GM19372 (cell line): ENCODE measurements around the gene USP37.

Source experiments
- ATAC-seq: cut with Tn5 transposase; IDR thresholded peaks from one replicate; pipeline ENCODE4 v1.9.1; 2021; ENCODE audit warnings: mild to moderate bottlenecking, low read depth, moderate library complexity; ENCODE audit not compliant: unreplicated experiment

USP37 gene

DNA sequence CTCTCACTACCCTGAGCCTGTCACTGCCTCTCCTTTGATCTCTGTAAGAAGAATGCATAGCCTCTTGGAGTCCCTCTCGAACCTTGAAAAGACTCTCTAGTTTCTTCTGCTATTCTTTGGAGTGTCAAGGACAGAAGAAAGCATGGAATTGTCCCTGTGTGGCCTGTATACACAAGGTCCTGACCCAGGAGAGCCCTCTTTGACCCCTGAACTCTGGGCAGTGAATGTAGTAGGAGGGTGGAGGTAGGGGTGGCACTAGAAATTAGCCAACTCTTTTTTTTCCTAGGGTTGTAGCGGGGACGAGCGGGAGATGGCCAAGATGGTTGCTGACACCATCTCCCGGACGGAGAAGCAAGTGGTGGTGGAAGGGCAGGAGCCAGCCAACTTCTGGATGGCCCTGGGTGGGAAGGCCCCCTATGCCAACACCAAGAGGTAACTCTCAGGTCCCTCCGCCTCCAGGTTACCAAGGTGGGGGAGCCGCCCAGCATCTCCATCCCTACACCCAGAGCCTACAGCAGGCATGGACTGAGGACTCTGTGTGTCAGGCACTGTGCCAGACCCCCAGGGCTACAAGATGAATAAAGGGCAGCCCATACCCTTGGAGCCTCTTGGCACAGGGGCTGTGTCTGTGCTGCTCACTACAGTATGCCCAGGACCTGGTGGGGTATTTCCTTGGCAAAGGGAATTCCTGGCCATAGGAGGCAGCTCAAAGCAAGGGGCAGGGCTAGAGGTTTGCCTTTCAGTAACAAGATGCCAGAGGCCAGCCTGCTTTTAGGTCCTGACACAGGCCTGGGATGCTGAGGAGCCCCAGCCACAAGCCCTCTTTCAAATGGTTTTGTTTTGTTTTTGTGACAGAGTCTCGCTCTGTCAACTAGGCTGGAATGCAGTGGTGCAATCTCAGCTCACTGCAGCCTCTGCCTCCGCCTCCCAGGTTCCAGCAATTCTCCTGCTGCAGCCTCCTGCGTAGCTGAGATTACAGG lies 132.9 kb downstream of the USP37 start:
- ATAC-seq: no peak

DNA sequence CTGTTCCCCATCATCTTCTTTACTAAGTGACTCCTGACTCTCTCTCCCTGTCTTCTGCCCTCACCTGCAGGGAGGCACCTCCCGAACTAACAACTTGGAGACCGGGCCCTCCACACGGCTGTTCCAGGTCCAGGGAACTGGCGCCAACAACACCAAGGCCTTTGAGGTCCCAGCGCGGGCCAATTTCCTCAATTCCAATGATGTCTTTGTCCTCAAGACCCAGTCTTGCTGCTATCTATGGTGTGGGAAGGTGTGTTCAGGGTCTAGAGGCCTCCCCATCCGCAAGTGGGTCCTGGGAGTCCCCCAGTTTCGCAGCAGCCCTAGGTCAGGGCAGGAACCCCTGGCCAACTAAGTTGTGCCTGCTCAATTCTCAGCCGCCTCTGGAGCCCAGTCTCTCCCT lies 133.7 kb downstream of the USP37 start:
- no peak for ATAC-seq

- no peak for ATAC-seq
Measured at GRCh38 chr2:218432676-218433365, 135.3 kb downstream of the USP37 start.

DNA sequence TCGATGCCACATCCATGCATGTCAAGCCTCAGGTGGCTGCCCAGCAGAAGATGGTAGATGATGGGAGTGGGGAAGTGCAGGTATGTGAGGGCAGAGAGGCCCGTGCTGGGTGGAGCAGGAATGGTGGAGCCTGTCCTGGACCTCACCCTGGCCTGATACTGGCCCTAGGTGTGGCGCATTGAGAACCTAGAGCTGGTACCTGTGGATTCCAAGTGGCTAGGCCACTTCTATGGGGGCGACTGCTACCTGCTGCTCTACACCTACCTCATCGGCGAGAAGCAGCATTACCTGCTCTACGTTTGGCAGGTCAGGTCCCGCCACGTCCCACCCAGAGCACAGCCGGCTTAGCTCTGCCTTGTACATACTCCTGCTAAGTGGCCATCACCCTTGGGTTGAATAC lies 136.3 kb downstream of the USP37 start:
- no peak for ATAC-seq

GRCh38 chr2:218430721-218431120 lies 137.4 kb downstream of the USP37 start:
- ATAC-seq: no peak

DNA sequence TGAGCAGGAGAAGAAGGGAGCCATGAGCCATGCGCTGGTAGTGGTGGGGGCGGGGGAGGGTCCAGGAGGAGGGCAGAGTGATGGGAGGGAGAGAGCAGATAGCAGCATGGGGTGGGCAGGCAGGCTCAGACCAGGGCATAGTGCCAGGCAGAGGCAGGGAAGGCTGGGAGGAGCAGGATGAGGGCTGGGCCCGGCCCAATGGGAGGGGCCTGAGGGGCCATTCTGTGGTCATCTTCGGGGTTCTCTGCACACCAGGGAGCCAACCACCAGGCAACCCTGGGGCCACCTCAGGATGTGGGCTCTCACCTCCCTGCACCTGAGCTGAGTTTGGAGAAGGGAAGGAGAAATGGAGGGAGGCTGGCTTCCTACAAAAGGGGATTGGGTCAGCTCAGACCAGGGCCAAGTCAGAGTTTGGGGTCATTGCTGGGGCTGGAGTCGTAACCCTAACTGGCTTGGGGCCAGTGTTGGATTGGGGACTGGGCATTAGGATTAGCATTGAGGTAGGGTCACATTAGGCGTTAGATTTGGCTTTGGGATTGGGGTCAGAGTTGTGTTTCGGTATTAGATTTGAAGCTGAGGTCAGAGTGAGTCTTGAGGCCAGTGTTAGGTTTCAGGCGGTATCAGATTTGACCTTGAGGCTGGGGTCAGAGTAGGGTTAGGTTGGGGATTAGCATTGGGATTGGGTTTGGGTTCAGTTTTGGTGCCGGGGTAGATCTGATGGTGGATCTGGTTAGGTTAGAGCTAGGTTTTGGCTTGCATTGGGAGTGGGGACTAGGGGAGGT lies 138.0 kb downstream of the USP37 start:
- no peak for ATAC-seq

- no peak for ATAC-seq
Measured at GRCh38 chr2:218428846-218429558, 139.1 kb downstream of the USP37 start.

- ATAC-seq: no peak
Measured at GRCh38 chr2:218427741-218428140, 140.4 kb downstream of the USP37 start.

DNA sequence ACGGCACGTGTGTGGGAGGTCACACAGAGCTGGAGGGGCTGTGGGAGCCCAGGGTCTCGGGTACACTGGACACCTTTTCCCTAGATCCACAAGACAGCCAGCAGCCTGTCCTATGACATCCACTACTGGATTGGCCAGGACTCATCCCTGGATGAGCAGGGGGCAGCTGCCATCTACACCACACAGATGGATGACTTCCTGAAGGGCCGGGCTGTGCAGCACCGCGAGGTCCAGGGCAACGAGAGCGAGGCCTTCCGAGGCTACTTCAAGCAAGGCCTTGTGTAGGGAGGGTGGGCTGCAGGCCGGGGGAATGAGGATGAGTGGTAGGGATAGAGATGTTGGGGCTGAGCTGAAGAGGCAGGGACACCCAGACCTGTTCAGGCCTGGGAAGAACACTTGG lies 142.6 kb downstream of the USP37 start:
- no peak for ATAC-seq

GRCh38 chr2:218423584-218423983 lies 144.6 kb downstream of the USP37 start:
- no peak for ATAC-seq

DNA sequence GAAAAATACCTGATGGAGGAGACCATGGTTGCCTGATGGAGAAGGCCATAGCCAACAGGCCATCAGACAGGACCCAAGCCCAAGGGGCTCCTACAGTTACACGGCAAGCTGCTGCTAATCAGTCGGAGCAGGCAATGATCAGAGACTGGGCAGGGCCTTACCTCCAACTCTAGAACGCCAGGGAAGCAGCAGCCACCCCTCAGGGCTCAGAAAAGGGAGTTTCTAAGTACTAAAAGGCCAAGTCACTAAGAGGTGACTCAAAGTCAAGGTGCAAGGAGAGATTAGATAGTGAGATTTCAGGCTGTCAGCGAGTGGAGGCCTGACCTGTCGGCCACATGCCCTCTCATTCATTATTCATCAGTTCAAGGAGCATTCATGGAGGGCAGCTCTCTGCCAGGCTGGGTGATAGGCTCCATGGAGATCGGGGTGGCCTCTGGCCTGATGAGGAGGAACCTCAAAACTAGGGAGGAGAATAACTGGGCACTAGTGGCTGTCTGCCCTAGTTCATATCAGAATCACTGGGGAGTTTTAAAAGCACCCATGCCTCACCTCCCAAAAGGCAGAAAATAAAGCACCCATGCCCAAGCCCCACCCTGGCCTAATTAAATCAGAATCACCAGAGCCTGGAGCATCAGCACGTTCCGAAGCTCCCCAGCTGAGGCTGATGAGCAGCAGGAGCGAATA lies 145.6 kb downstream of the USP37 start:
- ATAC-seq: no peak

DNA sequence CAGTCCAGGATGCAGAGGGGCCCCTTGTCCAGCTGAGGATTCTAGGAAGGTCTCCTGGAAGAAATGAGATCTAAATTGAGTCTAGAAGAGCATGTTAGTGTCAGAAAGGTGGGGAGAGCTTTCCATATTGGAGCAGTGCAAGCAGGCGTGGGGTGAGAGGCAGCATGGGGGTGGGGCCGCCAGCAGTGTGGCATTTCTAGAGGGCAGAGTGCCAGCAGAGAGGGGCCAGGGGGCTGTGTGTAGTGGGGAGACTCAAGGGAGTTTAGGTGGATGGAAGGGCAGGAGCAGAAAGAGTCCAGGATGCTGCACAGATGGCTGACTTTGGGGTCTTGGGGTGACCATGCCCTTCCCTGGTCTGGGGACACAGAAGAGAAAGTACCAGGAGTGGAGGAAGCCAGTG lies 147.1 kb downstream of the USP37 start:
- no peak for ATAC-seq

GRCh38 chr2:218419630-218420216 lies 148.4 kb downstream of the USP37 start:
- no peak for ATAC-seq

GRCh38 chr2:218418717-218419458 lies 149.3 kb downstream of the USP37 start, which contains the start of gene VIL1:
Gene VIL1, plus strand, starts transcription at chr2:218419123. Its CDS starts 4,656 bp downstream, at chr2:218423779.
- ATAC-seq: no peak

DNA sequence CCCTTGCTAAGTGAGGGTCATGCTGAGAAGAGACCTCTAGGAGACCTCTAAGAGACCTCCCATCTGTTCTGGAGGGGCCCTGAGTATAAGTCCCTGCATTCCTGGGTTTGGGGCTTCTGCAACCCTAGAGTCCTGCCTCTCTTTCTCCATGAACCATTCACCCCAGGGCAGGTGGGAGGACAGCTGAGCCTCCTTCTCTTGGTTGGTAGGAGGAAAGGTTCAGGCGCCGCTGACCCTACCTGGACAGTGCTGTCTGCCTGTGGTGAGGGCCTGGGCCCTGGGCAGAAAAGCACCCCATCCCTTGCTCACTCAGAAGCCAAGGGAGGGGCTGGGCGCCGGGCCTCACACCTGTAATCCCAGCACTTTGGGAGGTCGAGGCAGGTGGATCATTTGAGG lies 149.8 kb downstream of the USP37 start:
- no peak for ATAC-seq

GRCh38 chr2:218407717-218408116 lies 160.4 kb downstream of the USP37 start:
- ATAC-seq: no peak

- no peak for ATAC-seq
Measured at GRCh38 chr2:218406949-218407618, 161.1 kb downstream of the USP37 start.
